HG03442 (cell line): ENCODE measurements around the gene SMARCA2.

Experiments
- ATAC-seq: cut with Tn5 transposase; IDR thresholded peaks from one replicate; pipeline ENCODE4 v1.9.1; 2021; ENCODE audit warnings: mild to moderate bottlenecking, moderate library complexity; ENCODE audit not compliant: unreplicated experiment

The SMARCA2 gene

GRCh38 chr9:2199999-2200796 is 185.1 kb downstream of the SMARCA2 start:
- no peak for ATAC-seq

GRCh38 chr9:2208465-2208864 is 193.3 kb downstream of the SMARCA2 start:
- ATAC-seq: no peak

GRCh38 chr9:2208991-2209390 is 193.8 kb downstream of the SMARCA2 start:
- ATAC-seq: no peak

GRCh38 chr9:2209400-2209799 is 194.3 kb downstream of the SMARCA2 start:
- no peak for ATAC-seq

GRCh38 chr9:2210201-2210600 is 195.1 kb downstream of the SMARCA2 start:
- ATAC-seq: no peak

- no peak for ATAC-seq
These were observed 198.8 kb downstream of the SMARCA2 start for GRCh38 chr9:2213830-2214468.

- no peak for ATAC-seq
These were observed 199.6 kb downstream of the SMARCA2 start for GRCh38 chr9:2214707-2215106.

GRCh38 chr9:2215921-2216441 is 200.8 kb downstream of the SMARCA2 start:
- no peak for ATAC-seq

- no peak for ATAC-seq
These were observed 201.4 kb downstream of the SMARCA2 start for GRCh38 chr9:2216591-2216990.

GRCh38 chr9:2217540-2217939 is 202.4 kb downstream of the SMARCA2 start:
- no peak for ATAC-seq

GRCh38 chr9:2220036-2220435 is 204.9 kb downstream of the SMARCA2 start:
- no peak for ATAC-seq

- ATAC-seq: no peak
These were observed 212.2 kb downstream of the SMARCA2 start for GRCh38 chr9:2227144-2227867.

- no peak for ATAC-seq
These were observed 213.0 kb downstream of the SMARCA2 start for GRCh38 chr9:2228132-2228531.

GRCh38 chr9:2228641-2229040 is 213.5 kb downstream of the SMARCA2 start:
- ATAC-seq: peak; percentile 18

- ATAC-seq: peak; percentile 72
These were observed 214.1 kb downstream of the SMARCA2 start for GRCh38 chr9:2229109-2229721.

GRCh38 chr9:2230362-2230761 is 215.2 kb downstream of the SMARCA2 start:
- no peak for ATAC-seq

GRCh38 chr9:2231101-2231500 is 216.0 kb downstream of the SMARCA2 start:
- ATAC-seq: no peak

- no peak for ATAC-seq
These were observed 216.7 kb downstream of the SMARCA2 start for GRCh38 chr9:2231829-2232228.

- no peak for ATAC-seq
These were observed 218.1 kb downstream of the SMARCA2 start for GRCh38 chr9:2233274-2233673.

- no peak for ATAC-seq
These were observed 219.3 kb downstream of the SMARCA2 start for GRCh38 chr9:2234371-2234893.

- ATAC-seq: no peak
These were observed 220.5 kb downstream of the SMARCA2 start for GRCh38 chr9:2235623-2236022.
